Measurements from ENCODE around the gene PCDH15. TPM values are rescaled to one million over a fixed set of nuclear protein-coding genes. Genes with fewer than 3 reads are reported as not detected.

Gene PCDH15
- total RNA-seq: not detected

DNA sequence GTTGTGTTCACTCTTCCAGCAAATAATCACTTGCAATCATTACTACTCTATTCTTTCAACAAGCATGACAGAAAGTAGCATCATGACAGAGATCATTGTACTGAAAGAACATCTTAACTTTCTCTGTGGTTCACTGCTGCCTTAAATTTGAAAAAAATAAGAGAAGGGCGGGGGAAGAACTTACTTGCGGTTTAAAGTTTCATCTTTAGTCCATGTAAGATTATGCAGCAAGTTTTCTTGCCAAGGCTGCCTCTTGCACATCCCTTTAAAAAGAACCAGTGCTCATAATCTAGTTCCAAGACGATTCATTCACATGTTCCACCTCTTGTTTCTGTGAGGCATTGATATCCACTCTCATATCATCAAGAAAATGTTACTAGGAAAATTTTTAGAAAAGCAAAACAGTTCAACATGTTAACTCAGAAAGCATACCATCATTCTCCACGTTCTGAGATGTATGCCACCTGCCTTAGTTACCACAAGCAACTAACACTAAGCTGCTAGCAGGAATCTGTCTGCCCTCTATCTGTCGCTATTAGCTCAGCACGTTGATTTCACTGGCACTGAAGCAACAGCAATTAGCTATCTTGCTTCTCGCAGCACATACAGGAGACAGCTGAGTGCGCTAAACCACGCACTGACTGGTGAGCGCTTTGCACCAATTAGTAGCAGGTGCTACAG, at the start of gene PCDH15:
TSS of gene PCDH15 (minus strand) at position 491 of the 681 bp plus-strand sequence. CDS start 136,969 bp downstream, outside the sequence.
- no peak for TF ChIP-seq CTCF (IDR thresholded peaks at IDR 0.05; ENCODE audit: low read depth)

GRCh38 chr10:54843932-54844331, 42.9 kb upstream of the PCDH15 start:
- TF ChIP-seq CTCF (IDR thresholded peaks at IDR 0.05; ENCODE audit: low read depth): no peak

DNA sequence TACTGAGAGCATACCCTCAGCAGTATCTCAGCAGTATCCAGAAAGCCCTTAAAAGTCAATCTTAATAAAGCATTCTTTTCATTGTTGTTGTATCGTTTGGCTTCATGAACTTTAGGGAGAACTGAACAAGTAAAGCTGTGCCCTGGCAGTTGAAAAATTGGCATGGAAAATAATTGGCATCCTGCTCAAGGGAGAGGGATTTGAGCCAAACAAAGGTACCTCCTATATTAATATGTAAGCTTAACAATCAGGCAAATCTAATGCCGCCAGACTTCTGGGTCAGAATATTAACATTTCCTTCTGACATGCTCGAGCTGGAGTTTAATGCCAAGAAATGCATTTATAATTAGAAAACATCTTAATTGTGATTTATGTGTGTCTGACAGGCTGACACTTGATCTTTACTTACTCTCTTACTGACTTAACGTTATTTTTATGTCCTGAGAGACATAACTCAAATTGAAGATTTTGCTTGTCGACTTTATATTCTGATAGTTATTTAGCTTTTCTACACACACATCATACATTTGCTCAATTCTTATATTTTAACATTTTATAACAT, 42.1 kb upstream of the PCDH15 start:
- TF ChIP-seq CTCF (IDR thresholded peaks at IDR 0.05; ENCODE audit: low read depth): no peak

- no peak for TF ChIP-seq CTCF (IDR thresholded peaks at IDR 0.05; ENCODE audit: low read depth)
Observed at GRCh38 chr10:54837479-54837878, 36.4 kb upstream of the PCDH15 start.

- TF ChIP-seq CTCF (IDR thresholded peaks at IDR 0.05; ENCODE audit: low read depth): no peak
Observed at GRCh38 chr10:54833029-54833428, 32.0 kb upstream of the PCDH15 start.

GRCh38 chr10:54826994-54827560, 26.0 kb upstream of the PCDH15 start:
- no peak for TF ChIP-seq CTCF (IDR thresholded peaks at IDR 0.05; ENCODE audit: low read depth)

DNA sequence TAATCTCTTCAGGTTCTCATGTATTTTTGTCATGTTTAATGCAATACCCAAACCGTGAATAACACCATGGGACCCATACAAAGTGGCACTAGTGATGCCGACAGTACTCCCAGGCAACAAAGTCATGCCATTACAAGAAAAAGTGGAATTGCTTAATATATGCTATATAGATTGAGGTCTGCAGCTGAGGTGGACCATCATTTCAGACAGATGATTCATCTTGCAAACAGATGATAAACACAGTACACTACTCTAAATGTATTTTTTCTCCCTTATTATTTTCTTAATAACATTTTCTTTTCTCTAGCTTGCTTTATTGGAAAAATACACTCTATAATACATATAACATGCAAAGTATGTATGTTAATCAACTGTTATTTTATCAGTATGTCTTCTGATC, 14.6 kb upstream of the PCDH15 start:
- no peak for TF ChIP-seq CTCF (IDR thresholded peaks at IDR 0.05; ENCODE audit: low read depth)
